HepG2 (cell line): Measurements from ENCODE around the gene NUP54. TPM values are rescaled to one million over a fixed set of nuclear protein-coding genes. Genes with fewer than 3 reads are reported as not detected.

Source experiments
- ATF7 ChIP-seq, 2 experiments: fragments of 450-650 bp in 1 of 2; sonication (generic) in 1 of 2; formaldehyde crosslinking in 1 of 2; IDR thresholded peaks; 2 replicates each; pipeline versions ENCODE4 v1.4.0 to v1.6.1; 2016 to 2020; ENCODE audit warnings: antibody characterized with exemption in 1 of 2, mild to moderate bottlenecking in 1 of 2, missing genetic modification reagents in 1 of 2
- MYNN ChIP-seq: sonication (generic); formaldehyde crosslinking; IDR thresholded peaks from 2 replicates; pipeline ENCODE4 v1.4.0; 2020; ENCODE audit warnings: mild to moderate bottlenecking, low read depth, missing genetic modification reagents
- TARDBP ChIP-seq: sonication (generic); formaldehyde crosslinking; IDR thresholded peaks from 2 replicates; pipeline ENCODE4 v1.8.0; 2022; ENCODE audit warnings: mild to moderate bottlenecking, missing genetic modification reagents
- ZBTB1 ChIP-seq: sonication (generic); formaldehyde crosslinking; IDR thresholded peaks from 2 replicates; pipeline ENCODE4 v1.4.0; 2020; ENCODE audit warnings: missing genetic modification reagents, borderline replicate concordance
- ZNF451 ChIP-seq: sonication (generic); formaldehyde crosslinking; IDR thresholded peaks from 2 replicates; pipeline ENCODE4 v1.5.0; 2020; ENCODE audit warnings: mild to moderate bottlenecking, missing genetic modification reagents
- ZNF484 ChIP-seq: sonication (generic); formaldehyde crosslinking; IDR thresholded peaks from 2 replicates; pipeline ENCODE4 v1.5.1; 2020; ENCODE audit warnings: mild to moderate bottlenecking, low read depth, missing genetic modification reagents, borderline replicate concordance
- ZNF501 ChIP-seq: sonication (generic); formaldehyde crosslinking; IDR thresholded peaks from 2 replicates; pipeline ENCODE4 v1.5.1; 2020; ENCODE audit warnings: mild to moderate bottlenecking, moderate library complexity, missing genetic modification reagents
- ZNF615 ChIP-seq: sonication (generic); formaldehyde crosslinking; IDR thresholded peaks from 2 replicates; pipeline ENCODE4 v1.5.0; 2020; ENCODE audit warnings: mild to moderate bottlenecking, missing genetic modification reagents, borderline replicate concordance
- polyA plus RNA-seq, 8 experiments: library from polyadenylated mRNA; depleted of rRNA in 3 of 8; stranded (reverse) in 7 of 8; unstranded in 1 of 8; fragments of >200 nt; fragmentation: Illumina TruSeq in 4 of 8; extraction: Trizol in 4 of 8; gene quantifications; 2 replicates each; pipeline versions ENCODE4 v1.2.1 to v1.2.3, GENCODE V29; 2011 to 2016; ENCODE audit warnings: low read depth in 4 of 8, missing spikeins in 1 of 8, mixed read lengths in 1 of 8; ENCODE audit not compliant: insufficient read depth in 1 of 8
- total RNA-seq, 5 experiments: library from RNA; depleted of rRNA; stranded (reverse); fragments of >200 nt; fragmentation: Illumina TruSeq; extraction: Trizol; gene quantifications; 2 replicates each; pipeline ENCODE4 v1.2.3, GENCODE V29; 2016; ENCODE audit warnings: low read depth in 1 of 5
- TF ChIP-seq, protein P1 (sequence below): sonication (generic); formaldehyde crosslinking; IDR thresholded peaks from 2 replicates; pipeline ENCODE4 v1.4.0; 2020; ENCODE audit warnings: missing genetic modification reagents
- TF ChIP-seq, protein P2 (sequence below): IDR thresholded peaks from 2 replicates; pipeline ENCODE4 v1.4.0; 2020; ENCODE audit warnings: mild to moderate bottlenecking, missing genetic modification reagents
- TF ChIP-seq, protein P3 (sequence below): IDR thresholded peaks from 2 replicates; pipeline ENCODE4 v1.6.1; 2016; ENCODE audit warnings: low read depth, control low read depth
- TF ChIP-seq, protein P4 (sequence below): sonication (generic); formaldehyde crosslinking; IDR thresholded peaks from 2 replicates; pipeline ENCODE4 v1.4.0; 2020; ENCODE audit warnings: missing genetic modification reagents, borderline replicate concordance
- TF ChIP-seq, protein P5 (sequence below): sonication (generic); formaldehyde crosslinking; IDR thresholded peaks from 2 replicates; pipeline ENCODE4 v1.4.0; 2020; ENCODE audit warnings: missing genetic modification reagents

Gene NUP54
- total and polyA plus RNA-seq, 2 of the 13 experiments (the other 11 are each of a cell fraction or from before 2014, with no cell fraction given), result 36.1 to 69.3 TPM

DNA sequence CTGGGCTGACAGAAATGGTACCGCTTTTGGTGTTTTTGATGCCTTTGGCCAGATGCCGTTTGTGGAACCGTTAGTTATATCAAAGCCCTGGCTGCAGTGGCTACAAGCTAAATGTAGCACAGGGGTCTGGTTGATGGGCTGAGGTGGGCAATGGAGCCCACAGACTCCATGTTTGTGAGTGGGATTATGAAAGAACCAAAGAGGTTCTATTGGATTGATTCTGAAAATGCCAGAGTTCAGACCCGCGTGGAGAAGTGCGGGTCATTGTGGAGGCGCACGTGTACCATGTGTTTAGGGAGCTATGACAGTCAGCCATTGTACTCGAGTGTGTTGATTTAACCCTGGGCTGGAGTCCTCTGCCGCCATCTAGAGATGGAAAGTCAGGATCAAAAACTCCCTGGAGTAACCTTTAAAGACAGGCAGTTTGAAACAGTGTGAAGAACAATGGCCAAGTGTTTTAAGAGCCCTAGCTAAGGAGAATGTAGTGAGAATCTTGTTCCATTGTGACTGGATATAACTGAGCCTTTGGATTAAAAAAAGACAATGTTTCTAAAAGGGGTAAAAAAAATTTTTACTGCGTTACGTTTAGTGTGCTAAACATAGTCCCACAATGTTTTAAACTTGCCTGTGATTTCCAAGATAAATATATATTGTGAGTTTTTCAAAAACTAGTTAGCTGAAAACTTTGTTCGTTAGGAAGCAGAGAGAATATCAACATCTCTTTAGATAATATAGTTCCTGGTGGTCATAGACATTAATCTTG is 61.0 kb downstream of the NUP54 start (continued):
- TF ChIP-seq ZBTB1 (CRISPR knock-in tag) (no peak), ZNF451 (CRISPR knock-in tag) (no peak), TARDBP (CRISPR knock-in tag) (0 out of 2 replicates have a peak, but pooled peaks have one; percentile 36), ZNF484 (CRISPR knock-in tag) (no peak), MYNN (no peak), ZNF615 (CRISPR knock-in tag) (no peak), ATF7 (IDR thresholded peaks at IDR 0.05) (no peak), ATF7 (CRISPR knock-in tag; IDR thresholded peaks at IDR 0.05) (no peak), ZNF501 (CRISPR knock-in tag) (no peak)
- TF ChIP-seq, protein P1, sequence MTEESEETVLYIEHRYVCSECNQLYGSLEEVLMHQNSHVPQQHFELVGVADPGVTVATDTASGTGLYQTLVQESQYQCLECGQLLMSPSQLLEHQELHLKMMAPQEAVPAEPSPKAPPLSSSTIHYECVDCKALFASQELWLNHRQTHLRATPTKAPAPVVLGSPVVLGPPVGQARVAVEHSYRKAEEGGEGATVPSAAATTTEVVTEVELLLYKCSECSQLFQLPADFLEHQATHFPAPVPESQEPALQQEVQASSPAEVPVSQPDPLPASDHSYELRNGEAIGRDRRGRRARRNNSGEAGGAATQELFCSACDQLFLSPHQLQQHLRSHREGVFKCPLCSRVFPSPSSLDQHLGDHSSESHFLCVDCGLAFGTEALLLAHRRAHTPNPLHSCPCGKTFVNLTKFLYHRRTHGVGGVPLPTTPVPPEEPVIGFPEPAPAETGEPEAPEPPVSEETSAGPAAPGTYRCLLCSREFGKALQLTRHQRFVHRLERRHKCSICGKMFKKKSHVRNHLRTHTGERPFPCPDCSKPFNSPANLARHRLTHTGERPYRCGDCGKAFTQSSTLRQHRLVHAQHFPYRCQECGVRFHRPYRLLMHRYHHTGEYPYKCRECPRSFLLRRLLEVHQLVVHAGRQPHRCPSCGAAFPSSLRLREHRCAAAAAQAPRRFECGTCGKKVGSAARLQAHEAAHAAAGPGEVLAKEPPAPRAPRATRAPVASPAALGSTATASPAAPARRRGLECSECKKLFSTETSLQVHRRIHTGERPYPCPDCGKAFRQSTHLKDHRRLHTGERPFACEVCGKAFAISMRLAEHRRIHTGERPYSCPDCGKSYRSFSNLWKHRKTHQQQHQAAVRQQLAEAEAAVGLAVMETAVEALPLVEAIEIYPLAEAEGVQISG (CRISPR knock-in tag), result peak; percentile 40; the same call in 1 of the 2 replicates
- TF ChIP-seq, protein P2, sequence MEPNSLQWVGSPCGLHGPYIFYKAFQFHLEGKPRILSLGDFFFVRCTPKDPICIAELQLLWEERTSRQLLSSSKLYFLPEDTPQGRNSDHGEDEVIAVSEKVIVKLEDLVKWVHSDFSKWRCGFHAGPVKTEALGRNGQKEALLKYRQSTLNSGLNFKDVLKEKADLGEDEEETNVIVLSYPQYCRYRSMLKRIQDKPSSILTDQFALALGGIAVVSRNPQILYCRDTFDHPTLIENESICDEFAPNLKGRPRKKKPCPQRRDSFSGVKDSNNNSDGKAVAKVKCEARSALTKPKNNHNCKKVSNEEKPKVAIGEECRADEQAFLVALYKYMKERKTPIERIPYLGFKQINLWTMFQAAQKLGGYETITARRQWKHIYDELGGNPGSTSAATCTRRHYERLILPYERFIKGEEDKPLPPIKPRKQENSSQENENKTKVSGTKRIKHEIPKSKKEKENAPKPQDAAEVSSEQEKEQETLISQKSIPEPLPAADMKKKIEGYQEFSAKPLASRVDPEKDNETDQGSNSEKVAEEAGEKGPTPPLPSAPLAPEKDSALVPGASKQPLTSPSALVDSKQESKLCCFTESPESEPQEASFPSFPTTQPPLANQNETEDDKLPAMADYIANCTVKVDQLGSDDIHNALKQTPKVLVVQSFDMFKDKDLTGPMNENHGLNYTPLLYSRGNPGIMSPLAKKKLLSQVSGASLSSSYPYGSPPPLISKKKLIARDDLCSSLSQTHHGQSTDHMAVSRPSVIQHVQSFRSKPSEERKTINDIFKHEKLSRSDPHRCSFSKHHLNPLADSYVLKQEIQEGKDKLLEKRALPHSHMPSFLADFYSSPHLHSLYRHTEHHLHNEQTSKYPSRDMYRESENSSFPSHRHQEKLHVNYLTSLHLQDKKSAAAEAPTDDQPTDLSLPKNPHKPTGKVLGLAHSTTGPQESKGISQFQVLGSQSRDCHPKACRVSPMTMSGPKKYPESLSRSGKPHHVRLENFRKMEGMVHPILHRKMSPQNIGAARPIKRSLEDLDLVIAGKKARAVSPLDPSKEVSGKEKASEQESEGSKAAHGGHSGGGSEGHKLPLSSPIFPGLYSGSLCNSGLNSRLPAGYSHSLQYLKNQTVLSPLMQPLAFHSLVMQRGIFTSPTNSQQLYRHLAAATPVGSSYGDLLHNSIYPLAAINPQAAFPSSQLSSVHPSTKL (CRISPR knock-in tag), result peak; percentile 69
- TF ChIP-seq, protein P3, sequence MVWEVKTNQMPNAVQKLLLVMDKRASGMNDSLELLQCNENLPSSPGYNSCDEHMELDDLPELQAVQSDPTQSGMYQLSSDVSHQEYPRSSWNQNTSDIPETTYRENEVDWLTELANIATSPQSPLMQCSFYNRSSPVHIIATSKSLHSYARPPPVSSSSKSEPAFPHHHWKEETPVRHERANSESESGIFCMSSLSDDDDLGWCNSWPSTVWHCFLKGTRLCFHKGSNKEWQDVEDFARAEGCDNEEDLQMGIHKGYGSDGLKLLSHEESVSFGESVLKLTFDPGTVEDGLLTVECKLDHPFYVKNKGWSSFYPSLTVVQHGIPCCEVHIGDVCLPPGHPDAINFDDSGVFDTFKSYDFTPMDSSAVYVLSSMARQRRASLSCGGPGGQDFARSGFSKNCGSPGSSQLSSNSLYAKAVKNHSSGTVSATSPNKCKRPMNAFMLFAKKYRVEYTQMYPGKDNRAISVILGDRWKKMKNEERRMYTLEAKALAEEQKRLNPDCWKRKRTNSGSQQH (CRISPR knock-in tag), result no peak
- TF ChIP-seq, protein P4, sequence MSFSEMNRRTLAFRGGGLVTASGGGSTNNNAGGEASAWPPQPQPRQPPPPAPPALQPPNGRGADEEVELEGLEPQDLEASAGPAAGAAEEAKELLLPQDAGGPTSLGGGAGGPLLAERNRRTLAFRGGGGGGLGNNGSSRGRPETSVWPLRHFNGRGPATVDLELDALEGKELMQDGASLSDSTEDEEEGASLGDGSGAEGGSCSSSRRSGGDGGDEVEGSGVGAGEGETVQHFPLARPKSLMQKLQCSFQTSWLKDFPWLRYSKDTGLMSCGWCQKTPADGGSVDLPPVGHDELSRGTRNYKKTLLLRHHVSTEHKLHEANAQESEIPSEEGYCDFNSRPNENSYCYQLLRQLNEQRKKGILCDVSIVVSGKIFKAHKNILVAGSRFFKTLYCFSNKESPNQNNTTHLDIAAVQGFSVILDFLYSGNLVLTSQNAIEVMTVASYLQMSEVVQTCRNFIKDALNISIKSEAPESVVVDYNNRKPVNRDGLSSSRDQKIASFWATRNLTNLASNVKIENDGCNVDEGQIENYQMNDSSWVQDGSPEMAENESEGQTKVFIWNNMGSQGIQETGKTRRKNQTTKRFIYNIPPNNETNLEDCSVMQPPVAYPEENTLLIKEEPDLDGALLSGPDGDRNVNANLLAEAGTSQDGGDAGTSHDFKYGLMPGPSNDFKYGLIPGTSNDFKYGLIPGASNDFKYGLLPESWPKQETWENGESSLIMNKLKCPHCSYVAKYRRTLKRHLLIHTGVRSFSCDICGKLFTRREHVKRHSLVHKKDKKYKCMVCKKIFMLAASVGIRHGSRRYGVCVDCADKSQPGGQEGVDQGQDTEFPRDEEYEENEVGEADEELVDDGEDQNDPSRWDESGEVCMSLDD (CRISPR knock-in tag), result no peak
- TF ChIP-seq, protein P5, sequence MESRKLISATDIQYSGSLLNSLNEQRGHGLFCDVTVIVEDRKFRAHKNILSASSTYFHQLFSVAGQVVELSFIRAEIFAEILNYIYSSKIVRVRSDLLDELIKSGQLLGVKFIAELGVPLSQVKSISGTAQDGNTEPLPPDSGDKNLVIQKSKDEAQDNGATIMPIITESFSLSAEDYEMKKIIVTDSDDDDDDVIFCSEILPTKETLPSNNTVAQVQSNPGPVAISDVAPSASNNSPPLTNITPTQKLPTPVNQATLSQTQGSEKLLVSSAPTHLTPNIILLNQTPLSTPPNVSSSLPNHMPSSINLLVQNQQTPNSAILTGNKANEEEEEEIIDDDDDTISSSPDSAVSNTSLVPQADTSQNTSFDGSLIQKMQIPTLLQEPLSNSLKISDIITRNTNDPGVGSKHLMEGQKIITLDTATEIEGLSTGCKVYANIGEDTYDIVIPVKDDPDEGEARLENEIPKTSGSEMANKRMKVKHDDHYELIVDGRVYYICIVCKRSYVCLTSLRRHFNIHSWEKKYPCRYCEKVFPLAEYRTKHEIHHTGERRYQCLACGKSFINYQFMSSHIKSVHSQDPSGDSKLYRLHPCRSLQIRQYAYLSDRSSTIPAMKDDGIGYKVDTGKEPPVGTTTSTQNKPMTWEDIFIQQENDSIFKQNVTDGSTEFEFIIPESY (CRISPR knock-in tag), result no peak
